HAP-1 (cell line): ENCODE data around the gene PLAAT3.
A peak's percentile ranks its signal among the peaks of the same experiment; 100 is the strongest.
"Not testable (repeated sequence)": the region's sequence is repeated elsewhere in the genome, so short reads cannot be mapped to it uniquely, and the experiment has no call there.

Experiments used
- DNase-seq, 2 experiments: peaks; one replicate each; pipeline ENCODE4 v3.0.0-alpha.2; 2016 to 2020; ENCODE audit warnings: low spot score in 2 of 2
- H3K27me3 ChIP-seq: fragments of 250-450 bp; sonication (Bioruptor Pico); 2 replicates; pipeline ENCODE4 v1.5.1; 2020; ENCODE audit warnings: low read depth, mild to moderate bottlenecking, moderate library complexity
- H3K36me3 ChIP-seq: fragments of 250-450 bp; sonication (Bioruptor Pico); replicated peaks from 2 replicates; pipeline ENCODE4 v1.5.1; 2020; ENCODE audit warnings: mild to moderate bottlenecking
- H3K4me1 ChIP-seq: fragments of 250-450 bp; sonication (Bioruptor Pico); 2 replicates; pipeline ENCODE4 v1.5.1; 2020; ENCODE audit warnings: mild to moderate bottlenecking
- H3K4me3 ChIP-seq: fragments of 250-450 bp; sonication (Bioruptor Pico); 2 replicates; pipeline ENCODE4 v1.5.1; 2020; ENCODE audit warnings: mild to moderate bottlenecking, moderate library complexity
- H3K9me3 ChIP-seq: fragments of 250-450 bp; sonication (Bioruptor Pico); 2 replicates; pipeline ENCODE4 v1.5.1; 2020; ENCODE audit warnings: mild to moderate bottlenecking, moderate library complexity
- in situ Hi-C: fragments of 300-500 bp; cut with MboI; formaldehyde crosslinking; loops from 3 replicates; pipeline ENCODE4 v1.14.3; 2020; ENCODE audit warnings: low sequenced_read_pairs, inconsistent platforms, mixed read lengths

The PLAAT3 gene

GRCh38 chr11:63534076-63534475 is 80.2 kb downstream of the PLAAT3 start:
- H3K4me1 ChIP-seq, result peaks cover 52% of the 10 kb centered on the region
- no peak for DNase-seq
- in situ Hi-C loops, result loop anchor here (5.0 kb wide), 1 partner anchor 78 kb away; the partner anchor contains the start of gene PLAAT3

GRCh38 chr11:63532799-63533475 is 81.3 kb downstream of the PLAAT3 start:
- in situ Hi-C loops, result loop anchor here (5.0 kb wide), 1 partner anchor 79 kb away; the partner anchor contains the start of gene PLAAT3
- peaks cover 60% of the 10 kb centered on the region for H3K4me1 ChIP-seq
- H3K4me3 ChIP-seq, result no peak overlapping the region

More at GRCh38 chr11:63534076-63534475, 80.2 kb downstream of the PLAAT3 start:
- no peak overlapping the region for H3K4me3 ChIP-seq
- no peaks in the 10 kb centered on the region for H3K27me3 ChIP-seq
- no peaks in the 10 kb centered on the region for H3K36me3 ChIP-seq
- no peaks in the 10 kb centered on the region for H3K9me3 ChIP-seq

GRCh38 chr11:63532117-63532516 is 82.1 kb downstream of the PLAAT3 start:
- peak in 1 of 2 experiments; percentile 94 for DNase-seq
- no peak overlapping the region for H3K4me3 ChIP-seq
- in situ Hi-C loops, result loop anchor here (5.0 kb wide), 1 partner anchor 80 kb away; the partner anchor contains the start of gene PLAAT3

More at GRCh38 chr11:63532799-63533475, 81.3 kb downstream of the PLAAT3 start:
- DNase-seq, result peak; percentile 35 to 53
- no peaks in the 10 kb centered on the region for H3K9me3 ChIP-seq
- no peaks in the 10 kb centered on the region for H3K36me3 ChIP-seq
- no peaks in the 10 kb centered on the region for H3K27me3 ChIP-seq

GRCh38 chr11:63531074-63531792 is 83.0 kb downstream of the PLAAT3 start:
- peak; percentile 76 to 77 for DNase-seq
- in situ Hi-C loops, result loop anchor here (5.0 kb wide), 1 partner anchor 81 kb away; the partner anchor contains the start of gene PLAAT3
- H3K4me1 ChIP-seq, result peaks cover 64% of the 10 kb centered on the region
- H3K27me3 ChIP-seq, H3K9me3 ChIP-seq, H3K36me3 ChIP-seq, H3K4me3 ChIP-seq: not testable (repeated sequence)

More at GRCh38 chr11:63532117-63532516, 82.1 kb downstream of the PLAAT3 start:
- H3K9me3 ChIP-seq, result no peaks in the 10 kb centered on the region
- H3K36me3 ChIP-seq, result no peaks in the 10 kb centered on the region
- peaks cover 68% of the 10 kb centered on the region for H3K4me1 ChIP-seq
- H3K27me3 ChIP-seq, result no peaks in the 10 kb centered on the region

GRCh38 chr11:63530021-63530420 is 84.2 kb downstream of the PLAAT3 start:
- peak; percentile 77 to 83 for DNase-seq
- peak overlapping the region; percentile 2 for H3K4me3 ChIP-seq

GRCh38 chr11:63529373-63529772 is 84.9 kb downstream of the PLAAT3 start:
- H3K9me3 ChIP-seq, H3K36me3 ChIP-seq, DNase-seq, in situ Hi-C loops, H3K27me3 ChIP-seq: not testable (repeated sequence)
- Histone ChIP-seq H3K4me1 (peaks cover 61% of the 10 kb centered on the region), H3K4me3 (peak overlapping the region; percentile 2; the same call in 1 of the 2 replicates)

More at GRCh38 chr11:63530021-63530420, 84.2 kb downstream of the PLAAT3 start:
- in situ Hi-C loops, result loop anchor here (5.0 kb wide), 1 partner anchor 82 kb away; the partner anchor contains the start of gene PLAAT3
- H3K27me3 ChIP-seq, result no peaks in the 10 kb centered on the region
- no peaks in the 10 kb centered on the region for H3K36me3 ChIP-seq
- peaks cover 64% of the 10 kb centered on the region for H3K4me1 ChIP-seq
- no peaks in the 10 kb centered on the region for H3K9me3 ChIP-seq

- in situ Hi-C loops, H3K27me3 ChIP-seq, H3K4me3 ChIP-seq, H3K9me3 ChIP-seq, H3K36me3 ChIP-seq, DNase-seq: not testable (repeated sequence)
- peaks cover 56% of the 10 kb centered on the region for H3K4me1 ChIP-seq
These were observed 85.4 kb downstream of the PLAAT3 start for GRCh38 chr11:63528729-63529278.

- Histone ChIP-seq H3K4me1 (peaks cover 49% of the 10 kb centered on the region), H3K9me3 (peaks cover 11% of the 10 kb centered on the region)
- H3K4me3 ChIP-seq, H3K36me3 ChIP-seq, H3K27me3 ChIP-seq, in situ Hi-C loops: not testable (repeated sequence)
- peak in 1 of 2 experiments; percentile 66 for DNase-seq
These were observed 86.1 kb downstream of the PLAAT3 start for GRCh38 chr11:63528156-63528555.

- in situ Hi-C loops, result no loop called here
- 0 out of 2 replicates have a peak overlapping the region, but pooled peaks have one; percentile 2 for H3K4me3 ChIP-seq
- no peaks in the 10 kb centered on the region for H3K36me3 ChIP-seq
- peaks cover 44% of the 10 kb centered on the region for H3K4me1 ChIP-seq
- DNase-seq, result peak in 1 of 2 experiments; percentile 31
- H3K9me3 ChIP-seq, result peaks cover 11% of the 10 kb centered on the region
- H3K27me3 ChIP-seq, result no peaks in the 10 kb centered on the region
These were observed 86.6 kb downstream of the PLAAT3 start for GRCh38 chr11:63527667-63528066.
